Brain microvascular endothelial cell (primary cell): ENCODE measurements around the gene LDLRAD4.

Experiments
- DNase-seq: peaks from one replicate; pipeline ENCODE4 v3.0.0-alpha.2; 2020
- H3K27ac ChIP-seq: fragments of 250-450 bp; sonication (Bioruptor Pico); 2 replicates; pipeline ENCODE4 v1.5.1; 2020; ENCODE audit warnings: mild to moderate bottlenecking, moderate library complexity
- H3K27me3 ChIP-seq: fragments of 250-450 bp; sonication (Bioruptor Pico); replicated peaks from 2 replicates; pipeline ENCODE4 v1.5.1; 2020; ENCODE audit warnings: mild to moderate bottlenecking
- H3K36me3 ChIP-seq: fragments of 250-450 bp; sonication (Bioruptor Pico); replicated peaks from 2 replicates; pipeline ENCODE4 v1.5.1; 2020; ENCODE audit warnings: mild to moderate bottlenecking
- H3K4me3 ChIP-seq: 2 replicates; pipeline ENCODE4 v1.5.1; 2011; ENCODE audit warnings: low read depth, mild to moderate bottlenecking, control low read depth, low read length, moderate library complexity
- in situ Hi-C: cut with HindIII; loops from 2 replicates; pipeline ENCODE4 v1.10.0; 2017; ENCODE audit warnings: low sequenced_read_pairs, low pct_ligation_motif_present
- TF ChIP-seq, protein P1 (sequence below): IDR thresholded peaks from 2 replicates; pipeline ENCODE4 v1.5.1; 2011; ENCODE audit warnings: low read depth, mild to moderate bottlenecking, moderate library complexity, low read length, control low read depth, inconsistent platforms; ENCODE audit errors: missing control alignments

LDLRAD4 gene

DNA sequence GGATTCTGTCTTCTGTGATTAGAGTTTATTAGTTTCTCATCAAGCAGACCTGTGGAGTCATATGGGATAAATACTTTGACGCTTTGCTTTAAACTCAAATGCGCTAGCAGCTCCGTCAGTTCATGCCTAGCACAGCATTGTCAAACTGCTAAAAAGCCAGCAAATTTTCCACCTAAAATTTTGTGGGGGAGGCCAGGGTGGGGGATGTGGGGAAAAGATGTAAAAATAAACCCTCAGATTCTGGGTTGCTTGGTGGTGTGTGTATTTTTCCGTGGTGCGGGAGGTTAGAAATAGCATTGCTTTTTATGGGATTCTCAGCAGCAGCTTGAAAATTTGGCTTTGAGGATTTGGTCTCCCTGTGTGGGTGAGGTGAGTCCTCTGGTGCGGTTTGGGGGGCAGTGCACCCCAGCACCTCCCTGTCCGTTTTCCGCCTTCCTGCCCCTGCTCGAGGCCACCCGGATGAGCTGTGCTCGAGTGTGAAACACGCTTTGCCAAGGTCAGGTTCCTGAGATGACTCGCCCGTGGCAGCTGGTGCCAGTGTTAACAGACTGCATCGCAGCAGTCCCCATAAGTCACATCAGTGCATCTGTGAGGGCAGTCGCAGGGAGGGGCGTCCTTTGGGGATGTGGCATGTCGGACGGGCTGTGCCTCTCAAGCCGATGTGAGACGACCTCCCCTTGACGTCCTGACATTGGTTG is 65.9 kb downstream of the LDLRAD4 start:
- Histone ChIP-seq H3K27ac (no peak overlapping the region), H3K27me3 (peaks cover 6% of the 10 kb centered on the region), H3K36me3 (no peaks in the 10 kb centered on the region), H3K4me3 (no peak overlapping the region)
- DNase-seq: no peak
- in situ Hi-C loops: no loop called here
- TF ChIP-seq, protein P1, sequence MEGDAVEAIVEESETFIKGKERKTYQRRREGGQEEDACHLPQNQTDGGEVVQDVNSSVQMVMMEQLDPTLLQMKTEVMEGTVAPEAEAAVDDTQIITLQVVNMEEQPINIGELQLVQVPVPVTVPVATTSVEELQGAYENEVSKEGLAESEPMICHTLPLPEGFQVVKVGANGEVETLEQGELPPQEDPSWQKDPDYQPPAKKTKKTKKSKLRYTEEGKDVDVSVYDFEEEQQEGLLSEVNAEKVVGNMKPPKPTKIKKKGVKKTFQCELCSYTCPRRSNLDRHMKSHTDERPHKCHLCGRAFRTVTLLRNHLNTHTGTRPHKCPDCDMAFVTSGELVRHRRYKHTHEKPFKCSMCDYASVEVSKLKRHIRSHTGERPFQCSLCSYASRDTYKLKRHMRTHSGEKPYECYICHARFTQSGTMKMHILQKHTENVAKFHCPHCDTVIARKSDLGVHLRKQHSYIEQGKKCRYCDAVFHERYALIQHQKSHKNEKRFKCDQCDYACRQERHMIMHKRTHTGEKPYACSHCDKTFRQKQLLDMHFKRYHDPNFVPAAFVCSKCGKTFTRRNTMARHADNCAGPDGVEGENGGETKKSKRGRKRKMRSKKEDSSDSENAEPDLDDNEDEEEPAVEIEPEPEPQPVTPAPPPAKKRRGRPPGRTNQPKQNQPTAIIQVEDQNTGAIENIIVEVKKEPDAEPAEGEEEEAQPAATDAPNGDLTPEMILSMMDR: no peak

DNA sequence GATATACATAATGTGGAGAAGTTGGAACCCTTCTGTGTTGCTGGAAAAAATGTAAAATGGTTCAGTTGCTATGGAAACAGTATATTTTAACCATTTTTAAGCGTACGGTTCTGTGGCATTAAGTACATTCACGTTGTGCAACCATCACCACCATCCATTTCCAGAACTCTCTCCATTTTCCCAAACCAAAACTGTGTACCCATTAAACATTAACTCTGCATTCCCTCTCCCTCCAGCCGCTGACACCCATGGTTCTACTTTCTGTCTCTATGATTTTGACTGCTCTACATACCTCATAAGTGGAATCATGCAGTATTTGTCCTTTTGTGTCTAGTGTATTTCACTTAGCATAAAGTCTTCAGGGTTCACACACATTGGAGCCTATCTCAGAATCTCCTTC is 67.3 kb downstream of the LDLRAD4 start:
- H3K27me3 ChIP-seq: peaks cover 6% of the 10 kb centered on the region
- no peaks in the 10 kb centered on the region for H3K36me3 ChIP-seq
- TF ChIP-seq, protein P1: no peak
- H3K4me3 ChIP-seq: no peak overlapping the region
- DNase-seq: no peak
- in situ Hi-C loops: no loop called here
- H3K27ac ChIP-seq: no peak overlapping the region

DNA sequence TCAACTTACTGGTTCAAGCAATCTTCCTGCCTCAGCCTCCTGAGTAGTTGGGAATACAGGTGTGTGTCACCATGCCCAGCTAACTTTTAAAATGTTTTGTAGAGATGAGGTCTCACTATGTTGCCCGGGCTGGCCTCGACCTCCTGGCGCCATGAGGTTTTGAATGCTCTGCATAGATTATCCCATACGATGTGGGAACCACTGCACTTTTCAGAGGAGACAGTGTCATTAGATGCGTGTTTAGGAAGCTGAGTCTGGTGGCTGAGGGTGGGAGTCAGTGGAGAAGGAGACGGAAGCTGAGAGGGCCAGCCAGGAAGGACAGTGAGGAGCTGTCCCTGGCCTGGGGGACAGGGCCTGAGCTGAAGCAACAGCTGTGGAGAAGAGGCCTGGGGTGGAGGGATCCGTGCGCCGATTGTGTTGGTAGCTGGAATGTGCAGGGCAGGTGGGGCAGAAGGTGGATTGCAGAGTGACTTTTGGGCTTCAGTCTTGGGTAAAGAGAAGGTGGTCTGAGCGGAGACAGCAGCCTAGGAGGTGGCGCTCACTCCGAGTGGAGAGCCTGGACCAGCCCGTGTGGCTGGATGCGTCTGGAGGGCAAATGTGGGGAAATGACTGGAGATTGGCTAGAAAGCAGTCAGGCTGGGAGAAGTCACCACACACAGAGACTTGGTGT is 68.0 kb downstream of the LDLRAD4 start:
- Histone ChIP-seq H3K27ac (no peak overlapping the region), H3K4me3 (no peak overlapping the region), H3K36me3 (no peaks in the 10 kb centered on the region), H3K27me3 (peaks cover 6% of the 10 kb centered on the region)
- no peak for DNase-seq
- in situ Hi-C loops: no loop called here
- TF ChIP-seq, protein P1: no peak

DNA sequence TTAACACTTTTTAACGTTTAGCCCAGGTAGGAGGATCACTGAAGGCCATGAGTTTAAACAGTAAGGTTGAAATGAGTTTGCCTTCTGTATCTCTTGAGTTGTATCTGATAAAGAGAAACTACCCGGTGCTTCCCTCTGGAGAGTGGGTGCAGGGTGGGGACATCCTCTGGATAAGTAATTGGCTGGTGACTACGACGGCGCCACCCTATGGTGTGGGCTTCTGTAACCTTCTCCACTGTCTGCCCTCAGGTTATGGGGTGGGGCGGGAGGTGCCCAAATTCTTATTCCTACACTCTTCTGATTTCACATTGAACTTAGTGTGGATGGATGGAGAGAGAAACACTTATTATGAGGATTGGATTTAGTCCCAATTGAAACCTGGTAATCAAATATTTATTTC is 68.8 kb downstream of the LDLRAD4 start:
- DNase-seq: no peak
- in situ Hi-C loops: no loop called here
- peaks cover 6% of the 10 kb centered on the region for H3K27me3 ChIP-seq
- TF ChIP-seq, protein P1: no peak
- no peaks in the 10 kb centered on the region for H3K36me3 ChIP-seq
- H3K4me3 ChIP-seq: no peak overlapping the region
- H3K27ac ChIP-seq: no peak overlapping the region

DNA sequence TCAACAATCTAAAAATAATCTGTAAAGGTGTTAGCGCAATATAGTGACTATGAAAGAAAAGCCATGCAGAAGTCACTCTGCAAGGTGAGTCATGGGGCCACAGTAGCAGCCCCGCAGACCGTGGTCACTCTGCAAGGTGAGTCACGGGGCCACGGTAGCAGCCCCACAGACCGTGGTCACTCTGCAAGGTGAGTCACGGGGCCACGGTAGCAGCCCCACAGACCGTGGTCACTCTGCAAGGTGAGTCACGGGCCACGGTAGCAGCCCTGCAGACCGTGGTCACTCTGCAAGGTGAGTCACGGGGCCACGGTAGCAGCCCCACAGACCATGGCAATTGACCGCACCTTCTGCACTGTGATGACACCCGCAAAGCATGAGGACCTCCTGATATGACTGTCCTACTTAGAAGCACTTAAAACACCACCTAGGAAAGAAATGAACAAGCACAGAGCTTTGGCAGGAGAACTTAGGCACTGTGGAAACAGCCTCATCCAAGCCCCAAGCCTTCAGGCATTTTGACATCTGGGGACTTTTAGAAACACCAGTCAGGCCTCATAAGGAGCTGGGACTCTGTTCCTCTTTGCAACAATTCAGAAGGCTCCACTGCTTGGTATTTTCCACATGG is 70.1 kb downstream of the LDLRAD4 start:
- DNase-seq: no peak
- TF ChIP-seq, protein P1: no peak
- Histone ChIP-seq H3K4me3 (no peak overlapping the region), H3K27ac (no peak overlapping the region), H3K36me3 (no peaks in the 10 kb centered on the region), H3K27me3 (peaks cover 6% of the 10 kb centered on the region)
- in situ Hi-C loops: no loop called here
